GM19328 (cell line): Measurements from ENCODE around the gene TIMM21.

Source experiments
- ATAC-seq: cut with Tn5 transposase; IDR thresholded peaks from one replicate; pipeline ENCODE4 v1.9.1; 2021; ENCODE audit warnings: mild to moderate bottlenecking, moderate library complexity; ENCODE audit not compliant: unreplicated experiment

The TIMM21 gene, protein sequence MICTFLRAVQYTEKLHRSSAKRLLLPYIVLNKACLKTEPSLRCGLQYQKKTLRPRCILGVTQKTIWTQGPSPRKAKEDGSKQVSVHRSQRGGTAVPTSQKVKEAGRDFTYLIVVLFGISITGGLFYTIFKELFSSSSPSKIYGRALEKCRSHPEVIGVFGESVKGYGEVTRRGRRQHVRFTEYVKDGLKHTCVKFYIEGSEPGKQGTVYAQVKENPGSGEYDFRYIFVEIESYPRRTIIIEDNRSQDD

DNA sequence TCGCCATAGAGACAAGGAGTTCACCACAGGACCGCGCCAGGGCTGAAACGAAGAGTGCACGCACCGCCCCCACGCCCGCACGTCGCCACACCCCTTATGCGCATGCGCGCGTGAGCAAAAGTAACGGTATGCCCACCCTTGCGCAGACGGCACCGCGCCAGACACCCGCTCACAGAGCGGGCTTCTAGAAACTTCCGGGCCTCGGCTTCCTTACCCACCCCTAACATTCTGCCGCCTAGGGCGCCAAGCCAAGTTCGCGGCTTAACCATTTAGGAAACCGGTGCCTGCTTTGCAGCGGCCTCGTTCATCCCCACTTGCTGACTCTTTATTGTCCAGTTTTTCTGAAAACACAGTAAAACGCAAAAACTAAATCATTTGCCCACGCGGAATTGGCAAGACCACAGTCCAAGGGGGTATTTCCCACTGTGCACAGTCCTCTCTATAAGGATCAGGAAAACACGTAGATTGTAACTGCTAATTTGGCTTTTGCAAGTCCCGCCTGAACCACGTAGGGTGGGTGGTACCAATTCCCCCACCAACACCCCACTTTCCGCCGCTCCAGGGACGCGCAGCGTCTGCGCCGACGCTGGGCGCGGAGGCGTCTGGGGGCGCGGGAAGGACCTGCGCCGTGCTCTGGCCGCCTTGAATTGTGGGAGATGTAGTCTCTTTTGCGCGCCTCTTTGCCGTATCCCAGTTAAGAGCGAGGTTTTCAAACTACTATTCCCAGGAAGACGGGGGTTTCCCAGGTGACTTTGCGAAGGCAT lies at the start of gene TIMM21, which contains the start of gene FBXO15:
TIMM21 (plus strand) TSS at position 745 of the 764 bp plus-strand sequence. CDS start 286 bp downstream, outside the sequence.
FBXO15 (minus strand) TSS at position 56 of the 764 bp plus-strand sequence; CDS start at position 7, 49 bp downstream.
- peak; percentile 85 for ATAC-seq

DNA sequence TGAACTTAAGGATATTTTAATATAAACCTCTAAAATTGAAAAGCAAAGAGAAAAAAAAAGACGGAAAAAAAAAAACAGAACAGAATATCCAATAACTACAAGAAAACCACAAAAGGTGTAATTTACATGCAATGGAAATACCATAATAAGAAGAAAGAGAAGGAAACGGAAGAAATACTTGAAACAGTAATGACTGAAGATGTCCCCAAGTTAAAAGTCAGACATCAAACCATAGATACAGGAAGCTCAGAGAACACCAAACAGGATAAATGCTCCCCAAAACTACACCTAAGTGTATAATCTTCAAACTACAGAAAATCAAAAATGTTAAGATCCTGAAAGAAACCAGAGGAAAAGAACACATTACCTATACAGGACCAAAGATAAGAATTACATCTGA lies 39.9 kb upstream of the TIMM21 start:
- no peak for ATAC-seq

DNA sequence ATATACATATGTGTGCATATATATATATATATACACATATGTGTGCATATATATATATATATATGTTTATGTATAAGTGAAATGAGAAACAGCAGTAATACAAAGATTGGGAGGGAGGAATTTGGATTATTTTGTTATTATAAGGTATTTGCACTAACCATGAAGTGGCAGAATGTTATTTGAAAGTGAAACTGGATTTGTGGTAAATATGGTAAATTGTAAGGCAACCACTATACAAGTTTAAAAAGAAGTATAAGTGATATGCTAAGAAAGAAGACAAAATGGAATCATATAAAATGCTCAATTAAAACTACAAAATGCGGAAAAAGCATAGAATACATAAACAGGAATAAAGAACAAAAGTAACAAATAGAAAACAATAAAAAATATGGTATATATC lies 38.2 kb upstream of the TIMM21 start:
- ATAC-seq = no peak

DNA sequence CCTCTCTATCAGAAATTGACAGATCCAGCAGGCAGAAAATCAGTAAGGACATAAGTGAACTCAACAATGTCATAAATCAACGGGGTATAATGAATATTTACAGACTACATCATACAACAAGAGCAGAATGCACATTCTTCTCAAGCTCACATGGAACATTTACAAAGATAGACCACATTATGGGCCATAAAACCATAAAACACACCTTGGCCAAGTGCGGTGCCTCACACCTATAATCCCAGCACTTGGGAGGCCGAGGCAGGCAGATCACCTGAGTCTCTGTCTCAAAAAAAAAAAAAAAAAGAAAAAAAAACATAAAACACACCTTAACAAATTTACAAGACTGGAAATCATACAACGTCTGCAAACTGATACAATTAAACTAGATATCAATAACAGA lies 37.3 kb upstream of the TIMM21 start:
- no peak for ATAC-seq

DNA sequence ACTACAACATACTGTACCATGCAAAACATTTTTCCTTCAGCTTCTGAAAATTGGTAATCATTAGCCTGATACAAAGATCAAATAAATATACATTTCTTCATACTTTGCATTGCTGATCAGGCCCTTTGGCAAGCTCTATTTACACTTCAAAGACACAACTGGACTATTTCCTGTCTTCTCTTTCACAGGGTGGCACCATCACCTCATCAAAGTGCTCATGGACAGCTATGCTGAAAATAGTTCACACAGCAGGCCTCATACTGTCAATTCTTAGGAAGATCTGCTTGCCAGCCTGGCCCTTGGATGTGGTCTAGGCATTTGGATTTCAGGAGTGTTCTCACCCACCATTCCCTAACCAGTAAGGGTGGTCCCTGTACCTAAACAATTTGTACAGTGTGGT lies 34.6 kb upstream of the TIMM21 start:
- no peak for ATAC-seq

DNA sequence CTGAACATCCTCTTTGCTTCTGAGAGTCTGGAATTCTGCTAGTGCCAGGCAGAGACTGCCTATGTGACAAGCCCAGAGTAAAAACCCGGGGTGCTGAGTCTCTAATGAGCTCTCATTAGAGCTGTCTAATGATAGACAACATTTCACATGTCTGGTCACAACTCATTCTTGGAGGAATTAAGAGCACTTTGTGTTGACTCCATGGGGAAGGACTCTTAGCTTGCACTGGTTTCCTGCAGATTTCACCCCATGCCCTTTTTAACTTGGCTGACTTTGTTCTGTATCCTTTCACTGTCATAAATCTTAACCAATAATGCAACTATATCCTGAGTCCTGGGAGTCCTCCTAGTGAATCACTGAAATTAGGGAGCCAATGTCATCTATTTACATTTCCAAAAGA lies 34.2 kb upstream of the TIMM21 start:
- ATAC-seq = no peak

DNA sequence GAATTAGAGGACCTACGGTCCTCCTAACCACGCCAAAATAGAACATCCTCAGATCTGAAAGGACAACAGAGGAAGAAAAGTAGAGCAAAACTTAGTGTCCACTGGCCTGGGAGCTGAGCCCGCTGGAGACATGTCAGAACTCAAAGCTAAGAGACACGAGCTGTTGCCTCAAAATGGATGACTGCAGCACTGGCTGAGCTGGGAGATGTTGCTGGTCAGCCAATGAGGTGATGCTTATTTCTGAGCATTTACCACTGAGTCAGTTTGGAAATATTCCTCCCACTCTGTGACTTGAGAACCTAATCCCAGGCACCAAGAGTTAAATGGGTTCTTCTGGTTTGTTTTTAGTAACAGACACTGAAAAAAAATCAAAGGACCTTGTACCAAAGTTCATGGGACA lies 33.3 kb upstream of the TIMM21 start:
- ATAC-seq = no peak

DNA sequence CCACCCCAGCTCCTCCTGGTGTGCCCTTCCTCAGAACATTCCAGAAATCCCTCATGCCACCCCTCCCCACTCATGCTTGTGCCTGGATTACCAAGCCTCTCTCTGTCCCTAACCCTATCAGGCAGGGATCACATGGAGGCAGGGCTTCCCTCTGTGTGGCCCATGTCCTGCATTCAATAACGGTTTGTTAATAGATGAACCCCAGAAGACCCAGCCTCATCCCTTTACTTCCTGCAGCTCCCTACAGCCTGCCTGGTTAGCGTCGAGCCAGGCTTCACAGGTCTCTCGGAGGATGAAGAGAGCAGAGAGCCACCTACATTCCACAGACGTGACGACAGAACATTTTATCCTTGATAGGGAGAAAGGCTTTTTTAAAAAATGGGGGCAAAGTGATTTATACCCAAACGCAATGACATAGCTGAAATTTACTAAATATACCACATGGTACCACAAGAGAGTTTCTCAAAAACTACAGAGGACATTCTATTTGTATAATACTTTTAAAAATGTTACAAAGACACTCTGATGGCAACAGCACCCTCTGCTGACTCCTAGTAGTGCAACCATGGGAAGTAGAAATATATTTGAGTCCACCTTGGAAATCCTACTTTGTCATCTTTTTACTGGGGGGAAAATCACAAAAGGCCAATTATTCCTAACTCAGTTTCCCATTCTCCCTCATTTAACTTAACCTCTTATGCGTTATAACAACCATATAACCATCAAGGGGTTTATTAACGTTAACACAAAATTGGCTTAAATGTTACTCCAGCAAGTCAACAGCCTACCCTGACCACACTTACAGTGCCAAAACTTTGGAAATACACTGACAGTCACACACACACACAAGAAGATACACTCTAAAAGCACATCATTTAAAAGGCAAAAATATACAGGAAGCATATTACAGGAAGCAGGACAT lies 31.4 kb upstream of the TIMM21 start:
- no peak for ATAC-seq

DNA sequence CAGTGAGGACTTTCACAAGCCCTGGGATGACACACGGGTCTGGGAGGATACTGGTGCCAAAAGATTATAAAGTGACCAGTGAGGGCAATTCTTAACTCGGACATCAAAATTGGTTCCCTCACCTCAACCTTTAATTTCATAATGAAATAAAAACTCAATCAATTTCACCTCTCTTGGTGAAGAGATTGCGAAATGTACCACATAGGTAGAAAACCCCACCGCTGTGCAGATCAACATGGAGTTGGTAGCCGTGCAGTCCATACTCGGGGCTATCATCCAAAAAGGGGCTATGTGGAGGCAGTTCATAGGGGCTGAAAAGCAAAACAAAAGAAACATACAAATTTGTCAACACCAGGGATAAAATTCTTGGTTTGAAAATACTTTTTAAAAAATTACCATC lies 25.1 kb upstream of the TIMM21 start:
- no peak for ATAC-seq

DNA sequence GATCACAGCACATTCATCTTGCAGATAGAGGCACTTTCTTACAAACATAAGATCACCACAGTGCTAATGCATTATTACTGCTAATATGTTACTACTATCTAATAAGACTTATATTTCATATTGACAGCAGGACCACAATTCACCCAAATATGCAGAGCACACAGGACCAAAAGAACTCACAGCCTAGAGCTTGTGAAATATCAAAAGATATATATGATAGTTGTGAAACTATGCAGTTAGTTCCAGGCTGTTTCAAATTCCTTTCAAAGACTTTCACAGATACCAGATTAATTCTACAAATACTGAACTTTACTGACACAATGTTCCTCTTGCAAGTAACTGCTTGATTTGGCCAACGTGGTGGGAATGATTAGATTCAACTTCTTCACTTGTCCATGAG lies 23.7 kb upstream of the TIMM21 start:
- no peak for ATAC-seq

DNA sequence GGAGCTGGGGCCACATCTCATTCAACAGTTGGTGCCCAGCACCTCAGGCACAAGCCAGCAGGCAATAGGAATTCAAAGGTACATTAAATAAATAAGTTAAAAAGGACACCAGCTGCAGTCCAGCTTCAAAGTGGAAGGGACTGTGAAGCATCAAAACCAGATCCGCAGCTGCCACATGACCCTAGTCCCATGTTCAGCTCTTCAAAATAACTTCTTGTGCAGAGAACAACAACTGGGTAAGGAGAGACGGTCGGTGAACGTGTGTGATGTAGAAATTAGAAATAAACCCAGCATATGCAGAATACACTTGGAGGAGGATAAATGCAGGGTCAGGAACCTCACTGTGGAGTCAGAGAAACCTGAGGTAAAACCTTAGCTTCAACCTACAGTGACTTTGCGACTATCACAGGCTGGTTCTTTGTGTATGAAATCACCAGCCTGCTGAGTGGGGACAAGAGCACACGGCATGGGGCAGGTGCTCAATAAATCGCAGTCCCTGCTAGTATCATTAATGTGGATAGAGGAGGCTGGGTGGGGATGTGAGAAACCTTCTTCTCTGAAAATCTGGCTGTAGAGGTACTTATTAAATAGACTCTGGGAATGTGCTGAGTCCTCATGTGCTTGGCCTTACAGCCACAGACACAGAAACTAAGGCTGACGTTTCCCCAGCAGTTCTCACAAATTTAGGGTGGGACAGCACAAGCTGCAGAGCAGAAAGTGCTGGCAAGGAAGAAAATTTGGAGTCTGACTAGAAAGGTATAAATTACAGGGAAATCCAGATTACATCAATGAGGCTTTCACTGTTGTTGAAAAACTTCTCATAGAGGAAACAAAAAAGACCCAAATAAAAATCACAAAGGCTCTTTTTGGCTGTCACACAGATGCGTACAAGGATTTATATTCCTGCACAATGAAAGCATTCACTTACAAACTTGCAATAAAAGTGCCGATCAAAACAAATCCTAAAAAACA lies 21.4 kb upstream of the TIMM21 start:
- ATAC-seq = no peak

DNA sequence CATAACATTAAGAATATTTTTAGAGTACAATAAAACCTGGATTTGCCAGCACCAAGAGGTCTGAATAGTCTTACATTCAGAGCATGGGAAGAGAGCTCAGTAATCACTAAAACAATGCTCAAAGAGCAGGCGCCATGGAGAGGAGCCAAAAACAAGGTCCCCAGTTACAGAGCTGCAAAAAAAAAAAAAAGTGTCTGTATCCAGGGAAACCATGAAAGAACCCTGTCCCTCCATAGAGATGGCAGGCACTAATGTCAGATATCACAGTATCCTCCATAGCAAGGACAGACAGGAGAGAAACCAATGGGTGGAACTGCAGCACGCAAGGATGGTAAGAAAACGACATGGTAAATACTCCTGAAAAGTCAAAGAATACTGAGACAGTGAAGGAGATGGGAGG lies 20.2 kb upstream of the TIMM21 start:
- no peak for ATAC-seq

DNA sequence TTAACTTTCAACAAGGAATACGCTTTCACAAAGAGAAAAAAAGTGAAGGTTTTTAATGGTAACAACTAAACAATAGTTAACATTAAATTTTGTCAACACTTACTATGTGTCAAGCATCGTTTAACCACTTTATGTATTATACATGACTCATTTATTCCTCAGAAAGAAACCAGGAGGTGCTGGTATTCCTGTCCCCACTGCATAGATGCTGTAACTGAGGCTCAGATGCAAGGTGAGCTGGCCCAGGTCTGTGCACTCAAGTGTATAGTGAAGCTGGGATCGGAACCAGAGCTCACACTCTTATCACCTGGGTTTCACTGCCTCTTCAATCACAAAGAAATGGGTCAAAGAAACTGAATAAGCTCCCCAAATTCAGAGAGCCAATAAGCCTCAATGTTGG lies 17.2 kb upstream of the TIMM21 start:
- no peak for ATAC-seq

DNA sequence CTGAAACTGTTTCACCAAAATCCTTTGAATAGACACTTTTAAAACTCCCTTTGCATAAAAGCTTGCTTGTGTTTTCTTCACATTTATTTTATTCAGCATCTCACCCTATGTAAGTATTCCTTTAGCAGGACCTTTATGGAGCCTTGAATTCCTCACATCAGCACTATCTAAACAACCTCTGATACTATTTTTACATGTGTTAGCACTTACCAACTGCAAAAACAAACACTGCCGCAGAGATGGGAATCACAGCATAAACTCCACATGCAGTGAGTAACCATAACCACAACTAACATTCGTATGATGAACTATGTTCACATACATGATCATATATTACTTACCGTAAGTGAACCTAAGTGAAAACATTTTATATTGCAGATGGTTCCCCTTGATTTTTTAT lies 16.1 kb upstream of the TIMM21 start:
- no peak for ATAC-seq

DNA sequence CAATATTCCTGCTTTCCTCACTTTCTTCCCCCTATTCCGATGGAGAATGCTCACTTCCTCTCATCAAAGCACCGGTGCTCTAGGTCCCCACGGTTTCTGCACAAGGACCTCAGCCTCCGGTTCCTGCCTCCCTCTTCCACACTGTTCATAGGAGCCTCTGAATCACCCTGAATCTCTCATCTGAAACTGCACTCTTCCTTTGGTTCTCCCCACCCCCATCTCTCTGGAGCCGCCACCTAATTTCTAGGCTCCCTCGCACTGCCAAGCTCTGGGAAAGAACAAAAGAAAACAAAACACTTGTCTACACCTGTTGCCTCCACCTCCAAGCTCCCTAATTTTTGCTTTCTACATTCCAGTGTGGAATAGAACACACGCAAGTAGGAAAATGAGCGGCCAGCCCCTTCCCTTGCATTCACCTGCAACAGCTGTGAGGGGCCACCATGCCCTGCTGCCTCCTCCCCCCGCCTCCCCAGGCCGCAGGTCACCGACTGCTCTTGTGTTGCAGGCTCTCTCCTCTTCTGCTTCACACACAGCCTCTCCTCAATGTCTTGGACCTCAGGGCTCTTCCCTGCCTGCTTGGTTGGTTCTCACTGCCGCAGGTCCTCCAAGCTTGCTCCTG lies 10.3 kb upstream of the TIMM21 start:
- ATAC-seq = no peak

DNA sequence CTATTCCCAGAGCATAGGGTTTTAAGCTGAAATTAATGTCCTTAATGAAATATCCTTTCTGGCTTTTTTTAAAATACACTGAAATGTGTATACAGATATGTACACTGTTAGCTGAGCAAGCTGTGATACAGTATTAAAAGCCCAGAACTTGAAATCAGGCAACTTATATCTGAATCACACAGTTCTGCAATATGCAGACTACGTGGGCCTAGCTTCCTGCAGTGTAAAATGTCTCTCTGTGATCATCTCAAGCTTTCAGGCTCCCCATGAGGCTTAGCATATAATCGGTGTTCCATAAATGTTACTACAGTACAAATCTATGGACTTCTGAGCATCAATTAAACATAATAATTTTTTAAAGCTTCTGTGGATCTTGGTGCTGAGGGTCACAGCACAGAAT lies 8.9 kb upstream of the TIMM21 start:
- no peak for ATAC-seq

DNA sequence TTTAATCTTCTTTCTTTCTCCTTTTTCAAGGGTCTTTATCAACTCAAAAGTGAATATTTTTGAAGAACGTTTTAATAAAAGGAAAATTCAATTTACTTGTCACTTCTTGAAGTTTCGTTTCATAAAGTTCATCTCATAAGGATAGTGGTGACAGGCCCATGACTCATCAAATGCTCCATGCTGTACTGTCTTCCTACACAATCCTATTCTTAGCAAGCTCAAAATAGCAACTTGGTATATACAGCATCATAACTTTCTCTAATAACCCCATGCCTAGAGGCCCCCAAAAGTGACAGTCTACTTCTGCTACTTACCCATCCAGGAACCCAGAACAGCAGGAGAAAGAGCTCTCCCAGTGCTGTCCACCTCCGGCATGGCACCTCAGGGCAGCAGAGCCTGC lies 8.4 kb upstream of the TIMM21 start:
- ATAC-seq = no peak

DNA sequence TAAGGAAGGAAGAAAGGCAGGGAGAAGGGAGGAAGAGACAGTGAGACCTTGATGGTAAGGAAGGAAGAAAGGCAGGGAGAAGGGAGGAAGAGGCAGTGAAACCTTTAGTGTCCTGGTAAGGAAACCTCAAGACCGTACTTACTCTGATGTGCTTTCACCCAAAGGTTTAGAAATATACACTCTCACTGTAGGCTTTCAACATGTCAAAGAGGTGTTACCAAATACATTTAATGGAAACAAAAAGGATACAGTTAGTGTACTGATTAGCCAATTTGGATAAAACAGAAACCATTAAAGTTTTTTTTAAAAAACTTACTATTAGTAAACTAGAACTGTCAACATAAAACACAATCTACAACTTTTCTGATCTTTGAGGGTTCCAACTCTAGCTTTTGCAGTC lies 7.7 kb upstream of the TIMM21 start:
- no peak for ATAC-seq

DNA sequence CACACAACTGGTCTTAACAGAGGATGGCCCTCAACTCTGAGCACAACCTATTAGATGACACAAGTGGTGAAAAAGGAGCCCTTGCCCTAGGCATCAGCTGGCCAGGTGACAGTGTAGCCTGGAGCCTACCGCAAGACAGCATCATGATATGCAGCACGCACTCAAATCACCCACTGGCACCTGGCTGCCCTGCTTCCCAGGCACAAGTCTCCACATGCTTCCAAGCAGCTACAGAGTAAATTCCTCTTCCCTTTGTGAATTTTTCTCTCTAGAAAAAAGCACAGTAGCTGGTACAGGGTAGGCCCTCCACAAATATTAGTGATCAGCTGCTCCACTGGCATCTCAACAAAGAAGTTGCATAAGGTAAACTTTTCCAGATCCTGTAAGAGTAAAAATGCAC lies 6.7 kb upstream of the TIMM21 start:
- no peak for ATAC-seq

DNA sequence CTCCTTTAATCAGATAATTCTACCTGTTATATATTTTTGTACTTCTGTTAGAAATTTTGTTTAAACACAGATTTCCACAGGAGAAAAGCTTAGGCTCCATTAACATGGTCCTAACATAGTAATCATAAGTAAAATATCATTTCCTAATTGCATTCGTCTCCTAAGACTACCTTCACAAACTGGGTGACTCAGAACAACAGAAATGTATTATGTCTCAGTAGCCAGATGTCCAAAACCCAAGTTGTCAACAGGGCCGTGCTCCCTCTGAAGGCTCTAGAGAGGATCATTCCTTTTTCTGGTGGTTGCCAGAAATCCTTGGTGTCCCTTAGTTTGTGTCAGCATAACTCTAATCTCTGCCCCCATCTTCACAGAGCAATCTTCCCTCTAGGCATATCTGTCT lies 6.1 kb upstream of the TIMM21 start:
- no peak for ATAC-seq
